HepG2 (cell line): ENCODE data around the gene CYP21A2. TPM values are rescaled to one million over a fixed set of nuclear protein-coding genes. Genes with fewer than 3 reads are reported as not detected.

Experiments
- ATAC-seq: fragments of 200-7000 bp; cut with Tn5 transposase; 3 replicates; pipeline ENCODE4 v1.9.1; 2020; ENCODE audit warnings: mild to moderate bottlenecking, moderate library complexity
- BruUV-seq: library from RNA; stranded (reverse); fragments of 400-500 nt; replicated peaks from 2 replicates; lab custom pipeline; 2021; lab: Mats Ljungman, UMichigan
- CTCF ChIA-PET: fragments of 300-600 bp; formaldehyde crosslinking; extraction: SDS; loops from one replicate; lab custom pipeline; 2021; ENCODE audit warnings: low total read pairs, inconsistent platforms, low intra/inter-chr PET ratio; lab: Yijun Ruan, JAX
- POLR2A ChIA-PET: fragments of 350-600 bp; sonication (Branson Sonifier 250); formaldehyde crosslinking; loops from one replicate; lab custom pipeline; 2020; ENCODE audit warnings: antibody characterized with exemption, inconsistent platforms; lab: Yijun Ruan, JAX
- DNase-seq: peaks from one replicate; pipeline ENCODE4 v3.0.0-alpha.2; 2015; ENCODE audit warnings: low spot score
- FAIRE-seq: peaks from 3 replicates; lab custom pipeline; 2011; peaks lifted over from hg19 to GRCh38; lab: Jason Lieb, UNC
- H2AFZ ChIP-seq: one replicate; pipeline ENCODE4 v1.6.1; 2011; ENCODE audit warnings: low read length, inconsistent platforms
- H3K27ac ChIP-seq: fragments of 300-600 bp; 3 replicates; pipeline ENCODE4 v1.8.0; 2011; ENCODE audit warnings: mixed run types, mild to moderate bottlenecking, mixed read lengths, low read length, inconsistent platforms; ENCODE audit not compliant: insufficient read depth; ENCODE audit errors: extremely low read length
- H3K27me3 ChIP-seq, 2 experiments: fragments of 200-600 bp in 1 of 2; 2 replicates in 1 of 2; 3 replicates in 1 of 2; pipeline versions ENCODE4 v1.6.0 to v1.8.0; 2011; ENCODE audit warnings: low read length in 2 of 2, mild to moderate bottlenecking in 2 of 2, moderate library complexity in 2 of 2, inconsistent platforms in 1 of 2; ENCODE audit not compliant: insufficient read depth in 2 of 2, control insufficient read depth in 1 of 2
- H3K36me3 ChIP-seq, 2 experiments: fragments of 200-600 bp in 1 of 2; replicated peaks in 1 of 2; 2 replicates in 1 of 2; 3 replicates in 1 of 2; pipeline versions ENCODE4 v1.5.1 to v1.8.0; 2011; ENCODE audit warnings: low read length in 2 of 2, inconsistent platforms in 1 of 2; ENCODE audit not compliant: insufficient read depth in 2 of 2, control insufficient read depth in 1 of 2
- H3K4me1 ChIP-seq: 2 replicates; pipeline ENCODE4 v1.5.1; 2012; ENCODE audit warnings: low read length, inconsistent platforms; ENCODE audit not compliant: insufficient read depth
- H3K4me2 ChIP-seq: 2 replicates; pipeline ENCODE4 v1.6.0; 2011; ENCODE audit warnings: low read depth, low read length, inconsistent platforms
- H3K4me3 ChIP-seq, 3 experiments: fragments of 200-600 bp in 1 of 3; sonication (generic), shearing (Covaris generic) in 1 of 3; replicated peaks in 1 of 3; 2 replicates each; pipeline ENCODE4 v1.5.1; 2011 to 2016; ENCODE audit warnings: low read length in 3 of 3, inconsistent platforms in 2 of 3, low read depth in 2 of 3, mild to moderate bottlenecking in 2 of 3, control low read depth in 1 of 3, mixed read lengths in 1 of 3; ENCODE audit not compliant: insufficient read depth in 1 of 3
- H3K79me2 ChIP-seq: one replicate; pipeline ENCODE4 v1.6.1; 2011; ENCODE audit warnings: low read length, inconsistent platforms; ENCODE audit not compliant: insufficient read depth
- H3K9ac ChIP-seq: 2 replicates; pipeline ENCODE4 v1.6.0; 2011; ENCODE audit warnings: mild to moderate bottlenecking, low read depth, low read length, inconsistent platforms; ENCODE audit not compliant: insufficient read depth
- H3K9me3 ChIP-seq: 2 replicates; pipeline ENCODE4 v1.5.1; 2012; ENCODE audit warnings: mild to moderate bottlenecking, low read length
- H4K20me1 ChIP-seq: 2 replicates; pipeline ENCODE4 v1.6.0; 2011; ENCODE audit warnings: inconsistent platforms, mild to moderate bottlenecking, low read length, moderate library complexity; ENCODE audit not compliant: insufficient read depth
- HNF4A ChIP-seq: sonication (generic); formaldehyde crosslinking; IDR thresholded peaks from 2 replicates; pipeline ENCODE4 v1.4.0; 2020; ENCODE audit warnings: missing genetic modification reagents
- MTA1 ChIP-seq: sonication (generic); formaldehyde crosslinking; IDR thresholded peaks from 2 replicates; pipeline ENCODE4 v1.4.0; 2020; ENCODE audit warnings: missing genetic modification reagents, mild to moderate bottlenecking, borderline replicate concordance
- PAXIP1 ChIP-seq: sonication (generic); formaldehyde crosslinking; conservative IDR thresholded peaks from 2 replicates; pipeline ENCODE4 v1.4.0; 2020; ENCODE audit warnings: mild to moderate bottlenecking, missing genetic modification reagents, moderate library complexity
- ZBTB7B ChIP-seq: sonication (generic); formaldehyde crosslinking; IDR thresholded peaks from 2 replicates; pipeline ENCODE4 v1.4.0; 2020; ENCODE audit warnings: missing genetic modification reagents
- ZMYM3 ChIP-seq: sonication (generic); formaldehyde crosslinking; IDR thresholded peaks from 2 replicates; pipeline ENCODE4 v1.5.1; 2020; ENCODE audit warnings: mild to moderate bottlenecking, missing genetic modification reagents
- ZNF205 ChIP-seq: IDR thresholded peaks from 2 replicates; pipeline ENCODE4 v1.6.1; 2018; ENCODE audit warnings: missing biosample characterization, missing genetic modification reagents
- ZNF225 ChIP-seq: sonication (generic); formaldehyde crosslinking; IDR thresholded peaks from 2 replicates; pipeline ENCODE4 v1.4.0; 2020; ENCODE audit warnings: mild to moderate bottlenecking, missing genetic modification reagents
- ZNF567 ChIP-seq: sonication (generic); formaldehyde crosslinking; IDR thresholded peaks from 2 replicates; pipeline ENCODE4 v1.8.1; 2023; ENCODE audit warnings: mild to moderate bottlenecking, missing genetic modification reagents, borderline replicate concordance
- ZNF629 ChIP-seq: sonication (generic); formaldehyde crosslinking; conservative IDR thresholded peaks from 2 replicates; pipeline ENCODE4 v1.5.0; 2020; ENCODE audit warnings: missing genetic modification reagents
- WGBS: methylation state at CpG from one replicate; pipeline ENCODE4 v1.1.6; 2017; ENCODE audit warnings: low lambda C conversion rate; 5-methylcytosine and 5-hydroxymethylcytosine counted together
- in situ Hi-C: cut with HindIII; loops from 2 replicates; pipeline ENCODE4 v1.10.0; 2017; ENCODE audit warnings: low pct_unique_long_range_greater_than_20kb; ENCODE audit not compliant: extremely low pct_ligation_motif_present
- intact Hi-C: fragments of 100-400 bp; cut with micrococcal nuclease; formaldehyde crosslinking; loops from one replicate; pipeline ENCODE4 v1.10.0; 2022; ENCODE audit not compliant: unreplicated experiment
- polyA plus RNA-seq, 8 experiments: library from polyadenylated mRNA; depleted of rRNA in 3 of 8; stranded (reverse) in 7 of 8; unstranded in 1 of 8; fragments of >200 nt; fragmentation: Illumina TruSeq in 4 of 8; extraction: Trizol in 4 of 8; gene quantifications; 2 replicates each; pipeline versions ENCODE4 v1.2.1 to v1.2.3, GENCODE V29; 2011 to 2016; ENCODE audit warnings: low read depth in 4 of 8, missing spikeins in 1 of 8, mixed read lengths in 1 of 8; ENCODE audit not compliant: insufficient read depth in 1 of 8
- total RNA-seq, 5 experiments: library from RNA; depleted of rRNA; stranded (reverse); fragments of >200 nt; fragmentation: Illumina TruSeq; extraction: Trizol; gene quantifications; 2 replicates each; pipeline ENCODE4 v1.2.3, GENCODE V29; 2016; ENCODE audit warnings: low read depth in 1 of 5
- TF ChIP-seq, protein P1 (sequence below): sonication (generic); formaldehyde crosslinking; IDR thresholded peaks from 2 replicates; pipeline ENCODE4 v1.9.0; 2022; ENCODE audit warnings: missing genetic modification reagents, mild to moderate bottlenecking, borderline replicate concordance

Gene CYP21A2
- total and polyA plus RNA-seq, 2 of the 13 experiments (the other 11 are each of a cell fraction or from before 2014, with no cell fraction given), result 1.5 to 6.3 TPM

- DNase-seq (no peak), ATAC-seq (peak; percentile 19), FAIRE-seq (no peak)
- ChIA-PET POLR2A (interaction anchor here (0.9 to 1.7 kb wide), 3 partner anchors 9 to 41 kb away, joined by 3 to 5 read pairs (median 4); no protein-coding TSS in a partner anchor), CTCF (interaction anchor here (1.4 to 1.6 kb wide), 2 partner anchors 65 to 156 kb away, joined by 4 to 5 read pairs; partner anchors contain the start of gene PPT2)
- Histone ChIP-seq H2AFZ (no peak overlapping the region), H3K4me2 (peak overlapping the region; percentile 71), H3K27ac (no peak overlapping the region), H3K27me3 (peaks cover 5 to 28% of the 10 kb centered on the region in 2 experiments), H3K9me3 (no peaks in the 10 kb centered on the region), H3K4me3 (peak overlapping the region in 1 of 3 experiments; percentile 62; a peak in 1 of 6 replicates), H3K4me1 (peaks cover 37% of the 10 kb centered on the region), H3K79me2 (no peaks in the 10 kb centered on the region), H3K9ac (no peak overlapping the region), H4K20me1 (no peaks in the 10 kb centered on the region), H3K36me3 (no peaks in the 10 kb centered on the region)
- intact Hi-C loops (no loop called here), in situ Hi-C loops (loop anchor here (25.0 kb wide), 1 partner anchor 699 kb away; no protein-coding TSS in a partner anchor)
- WGBS, result 69% methylated on average over 13 of the region's 14 CpGs
- BruUV-seq, result no TSS peak
- TF ChIP-seq, protein P1, sequence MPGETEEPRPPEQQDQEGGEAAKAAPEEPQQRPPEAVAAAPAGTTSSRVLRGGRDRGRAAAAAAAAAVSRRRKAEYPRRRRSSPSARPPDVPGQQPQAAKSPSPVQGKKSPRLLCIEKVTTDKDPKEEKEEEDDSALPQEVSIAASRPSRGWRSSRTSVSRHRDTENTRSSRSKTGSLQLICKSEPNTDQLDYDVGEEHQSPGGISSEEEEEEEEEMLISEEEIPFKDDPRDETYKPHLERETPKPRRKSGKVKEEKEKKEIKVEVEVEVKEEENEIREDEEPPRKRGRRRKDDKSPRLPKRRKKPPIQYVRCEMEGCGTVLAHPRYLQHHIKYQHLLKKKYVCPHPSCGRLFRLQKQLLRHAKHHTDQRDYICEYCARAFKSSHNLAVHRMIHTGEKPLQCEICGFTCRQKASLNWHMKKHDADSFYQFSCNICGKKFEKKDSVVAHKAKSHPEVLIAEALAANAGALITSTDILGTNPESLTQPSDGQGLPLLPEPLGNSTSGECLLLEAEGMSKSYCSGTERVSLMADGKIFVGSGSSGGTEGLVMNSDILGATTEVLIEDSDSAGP (CRISPR knock-in tag), result 0 out of 2 replicates have a peak, but pooled peaks have one; percentile 22
- TF ChIP-seq ZNF567 (CRISPR knock-in tag), result no peak
These were observed 50.4 kb downstream of the CYP21A2 start for GRCh38 chr6:32088487-32089049.

DNA sequence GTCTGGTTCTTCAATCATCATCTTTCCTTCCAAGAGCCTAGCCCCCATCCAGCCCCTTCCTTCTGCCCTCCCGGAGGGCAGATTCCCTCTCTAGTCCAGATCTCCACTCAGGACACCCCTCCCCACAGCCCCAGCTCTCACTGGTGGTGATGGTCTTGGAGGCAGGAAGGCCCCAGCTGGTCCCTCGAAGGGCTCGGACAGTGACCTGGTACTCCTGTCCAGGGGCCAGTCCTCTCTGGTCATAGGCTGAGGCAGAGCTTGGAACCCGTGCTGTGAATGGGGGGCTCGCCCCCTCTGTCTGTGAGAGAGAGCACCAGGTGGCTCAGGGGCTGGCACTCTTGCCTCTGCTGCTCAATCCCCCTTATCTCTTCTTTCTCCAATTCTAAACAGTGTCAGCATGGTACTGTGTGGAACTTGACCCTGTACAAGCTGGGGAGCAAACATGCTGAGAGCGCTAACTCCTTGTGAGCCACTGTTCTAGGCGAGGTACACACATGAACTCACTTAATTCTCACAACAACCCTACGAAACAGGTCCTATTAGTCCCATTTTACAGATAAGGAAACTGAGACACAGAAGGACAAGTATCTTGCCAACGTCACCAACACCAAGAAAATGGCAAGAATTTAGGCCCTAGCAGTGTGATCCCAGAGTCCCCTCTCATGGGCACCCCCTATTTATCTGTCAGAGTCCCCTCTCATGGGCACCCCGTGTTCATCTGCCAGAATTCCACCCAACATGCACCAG, 51.0 kb downstream of the CYP21A2 start:
- Histone ChIP-seq H2AFZ (no peak overlapping the region), H3K36me3 (no peaks in the 10 kb centered on the region), H3K9me3 (no peaks in the 10 kb centered on the region), H3K4me1 (peaks cover 37% of the 10 kb centered on the region), H4K20me1 (no peaks in the 10 kb centered on the region), H3K4me2 (peak overlapping the region; percentile 71; the same call in 1 of the 2 replicates), H3K27me3 (peaks cover 5 to 24% of the 10 kb centered on the region in 2 experiments; a peak in 3 of 5 replicates), H3K27ac (no peak overlapping the region), H3K4me3 (no peak overlapping the region), H3K9ac (no peak overlapping the region), H3K79me2 (no peaks in the 10 kb centered on the region)
- DNase-seq, result peak; percentile 23
- ChIA-PET CTCF (no interaction called here), POLR2A (no interaction called here)
- 17% methylated on average over 10 of the region's 10 CpGs for WGBS
- ATAC-seq, result peak; percentile 31
- intact Hi-C loops, result no loop called here
- in situ Hi-C loops, result loop anchor here (25.0 kb wide), 1 partner anchor 698 kb away; no protein-coding TSS in a partner anchor
- FAIRE-seq, result no peak
- no TSS peak for BruUV-seq
- peak; percentile 50 for TF ChIP-seq HNF4A (CRISPR knock-in tag)
- TF ChIP-seq ZBTB7B, result peak; percentile 54; the same call in 1 of the 2 replicates
- peak; percentile 95 for TF ChIP-seq ZNF629 (CRISPR knock-in tag)
- TF ChIP-seq ZMYM3 (CRISPR knock-in tag), result peak; percentile 66; the same call in 1 of the 2 replicates
- TF ChIP-seq ZNF205 (CRISPR knock-in tag), result 0 out of 2 replicates have a peak, but pooled peaks have one; percentile 50
- TF ChIP-seq ZNF225 (CRISPR knock-in tag), result peak; percentile 35; the same call in 1 of the 2 replicates
- TF ChIP-seq PAXIP1 (CRISPR knock-in tag), result 0 out of 2 replicates have a peak, but pooled peaks have one; percentile 14
- peak; percentile 35; the same call in 1 of the 2 replicates for TF ChIP-seq MTA1 (CRISPR knock-in tag)
